Activated CD4-positive, alpha-beta T cell treated with anti-CD3 and anti-CD28 coated beads for 1 hour (primary cell): ENCODE data around the gene PET100.

Source experiments
- DNase-seq: peaks from one replicate; pipeline ENCODE4 v3.0.0-alpha.2; 2020

The PET100 gene, protein sequence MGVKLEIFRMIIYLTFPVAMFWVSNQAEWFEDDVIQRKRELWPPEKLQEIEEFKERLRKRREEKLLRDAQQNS

GRCh38 chr19:7629347-7630054, at the start of gene PET100, which contains the start of gene XAB2:
TSS of gene PET100 (plus strand) at chr19:7629793. CDS start at chr19:7629834, 41 bp downstream.
TSS of gene XAB2 (minus strand) at chr19:7629545. CDS start at chr19:7629527, 18 bp downstream.
- DNase-seq: peak; percentile 92

GRCh38 chr19:7582446-7582845, 47.1 kb upstream of the PET100 start:
- DNase-seq: no peak

DNA sequence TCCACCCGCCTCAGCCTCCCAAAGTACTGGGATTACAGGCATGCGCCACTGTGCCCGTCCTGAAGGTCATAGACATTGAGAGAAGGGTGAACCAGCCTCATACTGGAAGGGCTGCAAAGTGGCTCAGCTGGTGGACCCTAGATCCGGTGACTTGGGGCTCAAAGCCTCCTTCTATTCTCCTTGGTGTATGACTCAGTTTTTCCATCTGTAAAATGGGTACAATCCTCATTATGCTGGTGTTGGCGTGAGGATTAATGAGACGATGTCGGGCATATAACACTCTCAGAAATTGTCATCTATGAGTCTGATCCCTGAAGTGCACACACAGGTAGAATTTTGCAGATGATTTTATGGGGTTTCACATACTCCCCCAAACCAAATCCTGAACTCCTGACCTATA, 39.8 kb upstream of the PET100 start:
- no peak for DNase-seq

- DNase-seq: no peak
These were observed 39.3 kb upstream of the PET100 start for GRCh38 chr19:7590256-7590655.

DNA sequence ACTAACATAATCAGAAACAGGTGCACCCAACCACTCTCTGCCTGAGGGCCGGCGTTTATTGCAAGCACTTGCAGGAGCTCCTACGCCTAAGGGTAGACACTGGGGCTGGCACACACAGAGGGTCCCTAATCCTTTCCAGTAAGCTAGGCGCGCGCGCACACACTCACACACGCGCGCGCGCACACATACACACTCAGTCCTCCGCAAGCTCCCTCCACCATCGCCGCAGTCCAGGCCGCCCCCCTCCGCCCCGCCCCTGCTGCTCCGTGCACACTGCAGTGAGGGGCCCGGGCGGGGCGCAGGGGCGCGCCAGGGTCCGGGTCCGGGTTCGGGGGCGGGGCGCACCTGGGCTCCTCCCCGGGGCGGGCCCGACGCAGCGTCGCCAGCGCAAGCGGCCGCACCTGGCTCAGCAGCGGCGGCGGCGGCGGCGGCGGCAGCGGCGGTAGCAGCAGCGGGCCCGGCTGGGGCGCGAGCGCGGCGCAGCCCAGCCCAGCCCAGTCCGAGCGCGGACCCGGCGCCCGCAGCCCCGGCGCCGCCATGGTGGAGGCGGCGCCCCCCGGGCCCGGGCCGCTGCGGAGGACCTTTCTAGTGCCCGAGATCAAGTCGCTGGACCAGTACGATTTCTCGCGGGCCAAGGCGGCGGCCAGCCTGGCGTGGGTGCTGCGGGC, 34.0 kb upstream of the PET100 start, which contains the start of gene CAMSAP3:
TSS of gene CAMSAP3 (plus strand) at position 398 of the 668 bp plus-strand sequence. CDS start at position 538, 140 bp downstream.
- peak; percentile 15 for DNase-seq

DNA sequence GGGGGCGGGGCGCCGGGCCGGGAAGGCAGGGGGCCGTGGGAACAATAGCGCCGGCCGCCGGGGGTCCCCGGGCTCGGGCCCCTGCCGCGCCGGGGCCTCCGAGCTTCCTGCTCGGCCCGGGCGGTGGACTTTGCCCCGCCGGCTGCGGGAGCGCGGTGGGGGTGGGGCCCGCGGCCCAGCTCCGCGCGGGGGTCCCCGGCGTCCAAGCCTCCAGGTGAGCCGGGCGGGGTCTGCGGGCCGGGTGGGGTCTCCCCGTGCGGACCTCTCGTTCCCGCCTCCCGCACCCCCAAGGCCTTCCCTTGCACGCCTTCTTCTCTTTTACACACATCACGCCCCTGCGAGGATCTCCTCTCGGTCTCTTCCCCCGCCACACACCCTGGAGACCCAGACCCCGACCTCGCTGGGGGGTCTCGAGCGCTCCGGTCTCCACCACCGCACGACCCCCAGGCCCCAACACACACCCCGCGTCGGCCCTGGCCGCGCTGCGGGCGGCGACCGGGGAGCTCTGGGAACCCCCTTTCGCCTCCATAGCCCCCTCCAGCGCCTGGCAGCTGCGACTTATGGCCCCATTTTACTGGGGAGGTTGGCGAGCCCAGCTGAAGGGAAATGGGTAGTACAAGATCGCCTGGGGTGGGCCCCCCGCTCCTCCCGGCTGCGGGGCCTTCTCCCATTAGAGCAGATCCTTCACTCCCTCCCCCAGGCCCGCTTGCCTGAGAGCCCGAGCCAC, 33.2 kb upstream of the PET100 start:
- DNase-seq: no peak

DNA sequence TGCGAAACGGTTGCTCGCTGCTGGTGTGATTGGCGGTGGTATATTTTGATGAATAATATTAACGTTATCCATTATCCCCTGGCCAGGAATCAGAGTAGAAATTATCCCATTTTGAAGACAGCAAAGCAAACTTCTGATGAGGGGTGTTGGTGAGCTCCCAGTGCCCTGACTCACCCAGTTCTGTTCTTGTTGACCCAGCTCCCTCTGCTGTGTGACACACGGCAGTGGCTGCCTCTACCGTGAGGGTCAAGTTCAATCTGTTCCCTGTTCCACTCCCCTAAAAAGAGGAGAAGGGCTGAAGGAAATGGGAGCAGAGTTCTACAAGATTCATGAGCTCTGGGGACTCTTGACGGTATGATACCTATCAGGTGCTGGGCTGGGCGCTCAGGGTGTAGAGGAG, 31.9 kb upstream of the PET100 start:
- DNase-seq: no peak

DNA sequence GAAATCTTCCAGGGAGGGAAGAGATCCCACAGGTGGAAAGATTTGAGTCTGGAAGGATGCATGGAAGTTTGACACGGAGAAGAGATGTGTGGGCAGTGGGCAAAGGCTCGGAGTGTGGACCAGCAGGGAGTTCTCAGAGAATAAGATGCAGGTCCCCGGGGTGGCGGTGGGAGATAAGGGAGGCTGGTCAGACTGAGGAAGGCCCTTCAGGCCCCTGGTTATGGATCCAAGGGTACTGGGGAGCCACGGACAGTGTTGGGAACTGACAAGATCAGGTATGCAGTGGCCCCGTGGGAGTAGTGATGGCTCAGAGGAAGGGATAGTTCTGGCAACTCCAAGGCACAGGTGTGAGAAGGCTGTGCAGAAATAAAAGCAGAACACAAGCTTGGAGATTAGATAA, 31.4 kb upstream of the PET100 start:
- no peak for DNase-seq

DNA sequence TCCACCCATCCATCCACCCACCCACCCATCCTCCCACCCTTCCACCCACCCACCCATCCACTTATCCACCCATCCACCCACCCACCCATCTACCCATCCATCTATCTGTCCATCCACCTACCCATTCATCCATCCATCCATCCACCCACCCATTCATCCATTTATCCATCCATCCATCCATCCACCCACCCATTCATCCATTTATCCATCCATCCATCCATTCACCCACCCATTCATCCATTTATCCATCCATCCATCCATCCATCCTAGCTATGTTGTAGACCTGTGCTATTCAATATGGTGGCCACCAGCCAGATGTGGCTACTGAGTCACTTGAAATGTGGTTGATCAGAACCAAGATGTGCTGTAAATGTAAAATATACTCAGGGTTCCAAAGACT, 28.9 kb upstream of the PET100 start:
- DNase-seq: no peak

DNA sequence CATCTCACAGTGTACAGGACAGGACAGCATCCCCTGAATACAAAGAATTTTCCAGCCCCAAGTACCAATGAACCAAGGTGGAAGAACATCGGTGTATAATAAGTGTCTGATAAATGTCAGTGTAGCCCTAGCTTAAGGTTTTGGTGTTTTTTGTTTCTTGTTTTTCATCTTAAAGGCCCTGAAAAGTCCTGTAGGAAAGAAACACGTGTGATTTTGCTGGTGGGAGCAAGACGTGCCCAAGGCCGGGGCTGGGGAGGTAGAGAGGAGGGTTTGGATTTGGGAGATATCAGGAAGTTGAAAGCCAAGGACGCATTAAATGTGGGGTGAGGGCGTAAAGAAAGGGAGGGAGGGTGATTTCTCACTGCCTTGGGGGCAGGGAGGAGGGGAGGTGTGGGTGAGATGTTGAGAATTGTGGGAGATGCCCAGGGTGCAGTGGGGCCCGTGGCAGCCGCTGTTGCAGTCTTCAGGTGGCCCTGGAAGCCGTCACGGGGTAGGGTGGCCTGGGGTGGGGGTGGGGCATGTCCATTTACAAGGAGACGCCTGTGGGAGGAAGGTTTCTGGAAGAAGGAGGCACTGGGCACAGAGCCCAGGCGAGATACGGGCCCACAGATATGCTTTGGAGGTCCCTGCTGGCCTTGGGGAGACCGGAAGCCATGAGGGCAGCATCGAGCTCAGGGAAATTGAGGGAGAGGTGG, 27.2 kb upstream of the PET100 start:
- no peak for DNase-seq

GRCh38 chr19:7602935-7603497, 26.6 kb upstream of the PET100 start:
- no peak for DNase-seq

DNA sequence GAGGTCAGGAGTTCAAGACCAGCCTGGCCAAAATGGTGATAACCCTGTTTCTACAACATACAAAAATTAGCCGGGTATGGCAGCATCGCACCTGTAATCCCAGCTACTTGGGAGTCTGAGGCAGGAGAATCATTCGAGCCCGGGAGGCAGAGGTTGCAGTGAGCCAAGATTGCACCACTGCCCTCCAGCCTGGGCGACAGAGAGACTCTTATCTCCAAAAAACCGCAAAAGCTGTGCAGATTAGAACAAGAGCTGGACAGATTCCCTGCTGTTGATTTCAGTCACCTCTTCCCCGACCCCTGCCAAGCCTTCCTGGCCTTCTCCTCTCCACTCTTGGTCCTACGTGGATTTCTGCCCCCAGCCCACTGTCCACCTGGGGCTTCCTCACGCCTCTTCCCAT, 25.7 kb upstream of the PET100 start:
- DNase-seq: no peak

DNA sequence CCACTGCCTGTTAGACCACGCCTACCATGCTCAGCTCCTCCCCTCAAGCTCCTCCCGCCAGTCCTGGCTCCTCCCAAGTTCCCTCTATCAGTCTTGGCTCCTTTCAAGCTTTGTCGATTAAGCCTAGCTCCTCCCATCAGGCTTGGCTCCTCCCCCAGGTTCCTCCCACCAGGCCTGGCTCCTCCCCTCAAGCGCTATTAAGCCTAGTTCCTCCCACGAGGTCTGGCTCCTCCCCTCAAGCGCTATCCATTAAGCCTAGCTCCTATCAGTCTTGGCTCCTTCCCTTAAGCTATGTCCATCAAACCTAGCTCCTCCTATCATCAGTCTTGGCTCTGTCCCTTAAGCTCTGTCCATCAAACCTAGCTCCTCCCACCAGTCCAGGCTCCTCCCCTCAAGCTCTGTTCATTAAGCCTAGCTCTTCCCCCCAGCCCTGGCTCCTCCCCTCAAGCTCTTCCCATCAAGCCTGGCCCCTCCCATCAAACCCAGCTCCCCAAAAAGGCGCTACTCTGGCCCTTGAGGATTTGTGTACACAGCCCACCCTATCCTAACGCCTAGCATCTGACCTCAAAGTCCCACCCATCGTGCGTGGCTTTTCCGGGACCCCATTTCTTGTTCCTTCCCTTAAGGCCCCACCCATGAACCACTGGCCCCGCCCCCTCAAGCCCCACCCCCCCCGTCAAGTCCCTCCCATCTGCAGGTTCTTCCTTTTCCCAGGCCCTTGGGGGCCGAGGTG, 23.9 kb upstream of the PET100 start:
- no peak for DNase-seq

GRCh38 chr19:7606289-7606688, 23.3 kb upstream of the PET100 start:
- DNase-seq: no peak

DNA sequence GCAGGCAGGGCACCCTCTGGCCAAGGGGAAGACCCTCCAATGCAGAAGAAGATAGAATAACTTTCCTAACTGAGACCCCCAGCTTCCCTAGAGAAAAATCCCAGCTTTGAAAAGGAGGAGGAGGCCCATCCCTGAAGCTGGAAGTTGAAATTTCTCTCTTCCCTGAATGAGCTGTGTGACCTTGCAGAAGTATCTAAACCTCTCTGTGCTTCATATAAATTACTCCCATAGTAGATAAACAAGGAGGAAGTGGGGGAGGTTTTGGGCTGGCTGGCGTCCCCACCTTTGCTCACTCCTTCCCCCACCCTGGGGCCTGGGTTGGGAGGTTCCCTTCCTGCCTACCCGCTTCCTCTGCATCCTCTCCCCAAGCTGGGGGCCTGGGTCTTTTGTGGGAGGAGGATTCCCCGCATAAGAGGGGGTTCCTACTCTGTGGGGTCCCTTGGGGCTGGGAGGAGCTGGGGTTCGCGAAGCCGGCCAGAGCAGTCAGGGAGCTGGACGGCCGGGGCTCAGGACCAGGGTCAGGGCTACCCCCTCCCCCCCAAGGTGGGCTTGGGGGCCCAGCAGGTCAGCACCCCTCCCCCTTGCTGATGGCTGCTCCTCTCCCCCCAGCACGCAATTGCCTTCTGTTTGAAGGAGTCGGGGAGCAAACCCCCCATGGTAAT, 22.2 kb upstream of the PET100 start:
- DNase-seq: no peak

GRCh38 chr19:7607874-7608560, 21.6 kb upstream of the PET100 start:
- DNase-seq: no peak

- no peak for DNase-seq
These were observed 18.9 kb upstream of the PET100 start for GRCh38 chr19:7610491-7611240.

DNA sequence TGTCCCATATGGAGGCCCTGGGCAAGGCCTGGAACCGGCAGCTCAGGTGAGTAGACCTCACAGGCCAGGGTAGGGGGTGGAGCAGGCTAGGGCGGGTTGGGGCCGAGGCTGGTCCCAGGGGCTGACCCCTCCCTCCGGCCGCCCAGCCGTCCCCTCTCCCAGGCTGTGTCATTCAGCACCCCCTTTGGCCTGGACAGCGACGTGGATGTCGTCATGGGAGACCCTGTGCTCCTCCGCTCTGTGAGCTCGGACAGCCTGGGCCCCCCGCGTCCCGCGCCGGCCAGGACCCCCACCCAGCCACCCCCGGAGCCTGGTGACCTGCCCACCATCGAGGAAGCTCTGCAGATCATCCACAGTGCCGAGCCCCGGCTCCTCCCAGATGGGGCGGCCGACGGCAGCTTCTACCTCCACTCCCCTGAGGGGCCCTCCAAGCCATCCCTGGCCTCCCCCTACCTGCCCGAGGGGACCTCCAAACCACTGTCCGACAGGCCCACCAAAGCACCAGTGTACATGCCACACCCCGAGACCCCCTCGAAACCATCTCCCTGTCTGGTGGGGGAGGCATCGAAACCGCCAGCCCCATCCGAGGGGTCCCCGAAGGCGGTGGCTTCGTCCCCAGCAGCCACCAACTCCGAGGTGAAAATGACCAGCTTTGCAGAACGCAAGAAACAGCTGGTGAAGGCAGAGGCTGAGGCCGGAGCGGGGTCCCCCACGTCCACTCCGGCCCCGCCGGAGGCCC, 17.9 kb upstream of the PET100 start:
- no peak for DNase-seq
